GM19193 (cell line): Measurements from ENCODE around the gene IL13.

Experiments
- POLR2A ChIP-seq: IDR thresholded peaks from 4 replicates; pipeline ENCODE4 v1.6.1; 2011; ENCODE audit not compliant: insufficient read depth, insufficient read length; ENCODE audit errors: extremely low read depth

The IL13 gene

GRCh38 chr5:132688536-132689339, 30.8 kb downstream of the IL13 start:
- no peak for TF ChIP-seq POLR2A

- no peak for TF ChIP-seq POLR2A
Observed at GRCh38 chr5:132689513-132689912, 31.5 kb downstream of the IL13 start.

- no peak for TF ChIP-seq POLR2A
Observed at GRCh38 chr5:132690156-132690555, 32.2 kb downstream of the IL13 start.

GRCh38 chr5:132692632-132692967, 34.6 kb downstream of the IL13 start:
- no peak for TF ChIP-seq POLR2A

- no peak for TF ChIP-seq POLR2A
Observed at GRCh38 chr5:132695956-132696355, 38.0 kb downstream of the IL13 start.

GRCh38 chr5:132704875-132705274, 46.9 kb downstream of the IL13 start:
- no peak for TF ChIP-seq POLR2A

GRCh38 chr5:132708645-132709044, 50.7 kb downstream of the IL13 start:
- no peak for TF ChIP-seq POLR2A
